ENCODE measurements around the gene PCYOX1L. TPM values are rescaled to one million over a fixed set of nuclear protein-coding genes. Genes with fewer than 3 reads are reported as not detected.

PCYOX1L gene
- polyA plus RNA-seq, 1 donor = 8.2 TPM

GRCh38 chr5:149408252-149409099, 50.6 kb downstream of the PCYOX1L start:
- DNase-seq = no peak

GRCh38 chr5:149409268-149409948, 51.6 kb downstream of the PCYOX1L start:
- DNase-seq = no peak

- DNase-seq = no peak
Measured at GRCh38 chr5:149410071-149410470, 52.2 kb downstream of the PCYOX1L start.

- DNase-seq = no peak
Measured at GRCh38 chr5:149410721-149411432, 53.0 kb downstream of the PCYOX1L start.

GRCh38 chr5:149411738-149412519, 54.1 kb downstream of the PCYOX1L start:
- no peak for DNase-seq

- no peak for DNase-seq
Measured at GRCh38 chr5:149412783-149413476, 55.1 kb downstream of the PCYOX1L start.

- DNase-seq = no peak
Measured at GRCh38 chr5:149413477-149414210, 55.8 kb downstream of the PCYOX1L start.

- DNase-seq = no peak
Measured at GRCh38 chr5:149414405-149415065, 56.7 kb downstream of the PCYOX1L start.

GRCh38 chr5:149415066-149415967, 57.5 kb downstream of the PCYOX1L start:
- DNase-seq = no peak

GRCh38 chr5:149416987-149417710, 59.3 kb downstream of the PCYOX1L start:
- DNase-seq = peak; percentile 64

GRCh38 chr5:149417711-149418368, 60.0 kb downstream of the PCYOX1L start:
- no peak for DNase-seq

GRCh38 chr5:149418910-149419531, 61.2 kb downstream of the PCYOX1L start:
- no peak for DNase-seq

Other genes with a start within 250 kb of the PCYOX1L start
- 91.2 TPM for gene ABLIM3, start 216.6 kb upstream of the PCYOX1L start, polyA plus RNA-seq (ENCODE audit: insufficient read length)
- 129 TPM for gene AFAP1L1, start 86.2 kb upstream of the PCYOX1L start, polyA plus RNA-seq (ENCODE audit: insufficient read length)
- 16.0 TPM for gene GRPEL2, start 12.5 kb upstream of the PCYOX1L start, polyA plus RNA-seq (ENCODE audit: insufficient read length)
- 297 TPM for gene IL17B, start 21.2 kb downstream of the PCYOX1L start, polyA plus RNA-seq (ENCODE audit: insufficient read length)
- gene CSNK1A1, start 193.4 kb downstream of the PCYOX1L start, polyA plus RNA-seq (ENCODE audit: insufficient read length) = 132 TPM
- 5.0 TPM for gene ARHGEF37, start 223.5 kb downstream of the PCYOX1L start, polyA plus RNA-seq (ENCODE audit: insufficient read length)

Measured in hindlimb muscle (tissue), 1 donor.